GM23338 (cell line): ENCODE data around the gene EXOC3L4.

Experiments used
- CREB1 ChIP-seq: fragments of 250-450 bp; sonication (Bioruptor Pico); IDR thresholded peaks from 2 replicates; pipeline ENCODE4 v1.5.0; 2020; ENCODE audit warnings: low read depth, mild to moderate bottlenecking, moderate library complexity
- CTCF ChIP-seq, 2 experiments: fragments of 200-600 bp in 1 of 2; sonication (generic) in 1 of 2; conservative IDR thresholded peaks; 2 replicates each; pipeline versions ENCODE4 v1.5.1 to v1.6.1; 2016 to 2017; ENCODE audit warnings: antibody characterized with exemption in 2 of 2, low read depth in 2 of 2, mild to moderate bottlenecking in 2 of 2, moderate library complexity in 1 of 2
- ETS1 ChIP-seq: IDR thresholded peaks from 2 replicates; pipeline ENCODE4 v1.6.1; 2016; ENCODE audit warnings: antibody characterized with exemption
- EZH2 ChIP-seq: fragments of 200-600 bp; sonication (generic); IDR thresholded peaks from one replicate; pipeline ENCODE4 v1.8.0; 2017; ENCODE audit warnings: antibody characterized with exemption, mild to moderate bottlenecking, low read depth; ENCODE audit not compliant: unreplicated experiment
- EZH2phosphoT487 ChIP-seq: fragments of 200-600 bp; sonication (generic); IDR thresholded peaks from one replicate; pipeline ENCODE4 v1.8.1; 2018; ENCODE audit warnings: antibody characterized with exemption; ENCODE audit not compliant: unreplicated experiment
- JUNB ChIP-seq: IDR thresholded peaks from one replicate; pipeline ENCODE4 v1.6.1; 2016; ENCODE audit warnings: antibody characterized with exemption; ENCODE audit not compliant: unreplicated experiment
- POLR2AphosphoS5 ChIP-seq: IDR thresholded peaks from 2 replicates; pipeline ENCODE4 v1.6.1; 2016; ENCODE audit warnings: antibody characterized with exemption, low read depth
- REST ChIP-seq: IDR thresholded peaks from one replicate; pipeline ENCODE4 v1.6.1; 2018; ENCODE audit warnings: antibody characterized with exemption; ENCODE audit not compliant: unreplicated experiment
- STAT1 ChIP-seq: IDR thresholded peaks from one replicate; pipeline ENCODE4 v1.6.1; 2016; ENCODE audit warnings: antibody characterized with exemption; ENCODE audit not compliant: unreplicated experiment
- ZNF462 ChIP-seq: fragments of 250-450 bp; sonication (Bioruptor Pico); IDR thresholded peaks from 2 replicates; pipeline ENCODE4 v1.5.0; 2020; ENCODE audit warnings: mild to moderate bottlenecking, moderate library complexity

DNA sequence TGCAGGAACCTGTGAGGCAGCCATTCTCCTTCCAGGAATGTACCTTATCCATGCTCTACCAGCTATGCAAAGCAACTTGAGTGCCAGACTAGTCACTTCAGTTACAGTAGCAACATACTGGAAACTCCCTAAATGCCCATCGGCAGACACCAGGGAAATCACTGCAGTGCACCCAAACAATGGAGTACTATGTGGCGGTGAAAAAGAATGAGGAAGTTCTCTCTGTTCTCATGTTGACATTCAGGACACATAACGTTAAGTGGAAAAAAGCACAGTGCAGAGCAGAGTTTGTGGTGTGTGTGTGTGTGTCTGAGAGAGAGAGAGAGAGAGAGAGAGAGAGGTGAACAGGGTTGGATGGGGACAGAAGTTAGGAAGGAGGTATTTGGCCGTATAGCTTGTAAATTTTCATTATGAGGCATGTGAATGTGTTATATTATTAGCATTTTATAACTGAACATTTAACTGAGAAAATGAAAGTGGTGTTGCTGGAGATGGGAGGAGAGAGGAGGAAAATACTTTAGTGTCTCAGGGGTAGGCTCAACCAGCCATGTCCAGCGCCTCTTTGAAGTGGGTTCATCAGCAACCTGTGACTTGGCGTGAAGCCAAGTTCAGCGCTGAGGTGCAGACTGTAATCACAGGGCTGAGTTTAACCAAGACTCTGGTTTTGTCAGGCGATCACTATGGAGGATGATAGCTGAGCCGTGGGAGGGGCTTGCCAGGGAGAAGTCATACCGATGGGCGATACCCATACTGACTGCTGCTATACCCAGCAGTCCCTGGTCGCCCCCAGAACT is 46.0 kb downstream of the EXOC3L4 start:
- TF ChIP-seq STAT1 (no peak), CTCF (conservative IDR thresholded peaks at IDR 0.05; ENCODE audit: low read depth in 2 of 2) (no peak), EZH2 (no peak), REST (no peak), EZH2phosphoT487 (no peak), JUNB (no peak), POLR2AphosphoS5 (no peak), CREB1 (CRISPR knock-in tag) (no peak), ZNF462 (CRISPR knock-in tag) (no peak), ETS1 (no peak)
